Vagina (tissue), 2 donors: Measurements from ENCODE around the gene LRP3. TPM values are rescaled to one million over a fixed set of nuclear protein-coding genes. Genes with fewer than 3 reads are reported as not detected.

Experiments used
- DNase-seq, 2 donors: peaks; one replicate each; pipeline ENCODE4 v3.0.0-alpha.2; 2017; ENCODE audit errors: extremely low spot score in 2 of 2
- H3K27ac ChIP-seq: fragments of 200-600 bp; sonication (generic); one replicate; pipeline ENCODE4 v1.5.1; 2019
- H3K27me3 ChIP-seq: fragments of 200-600 bp; sonication (generic); one replicate; pipeline ENCODE4 v1.5.1; 2019
- H3K36me3 ChIP-seq, 2 donors: fragments of 200-600 bp; sonication (generic); one replicate each; pipeline ENCODE4 v1.5.1; 2017 to 2019
- H3K4me1 ChIP-seq: fragments of 200-600 bp; sonication (generic); one replicate; pipeline ENCODE4 v1.5.1; 2019
- H3K4me3 ChIP-seq, 2 donors: fragments of 200-600 bp; sonication (generic); 1 replicate in 1 of 2; 2 replicates in 1 of 2; pipeline ENCODE4 v1.5.1; 2016 to 2019
- H3K9me3 ChIP-seq: fragments of 200-600 bp; sonication (generic); one replicate; pipeline ENCODE4 v1.5.1; 2019
- POLR2A ChIP-seq, 2 donors: fragments of 450-650 bp; IDR thresholded peaks; one replicate each; pipeline ENCODE4 v1.6.1; 2017; ENCODE audit warnings: antibody characterized with exemption in 2 of 2, mild to moderate bottlenecking in 2 of 2, moderate library complexity in 2 of 2
- POLR2AphosphoS5 ChIP-seq, 2 donors: sonication (generic); formaldehyde crosslinking; IDR thresholded peaks; one replicate each; pipeline ENCODE4 v1.9.0; 2017; ENCODE audit warnings: antibody characterized with exemption in 2 of 2, mild to moderate bottlenecking in 2 of 2, low read depth in 1 of 2; ENCODE audit not compliant: insufficient read depth in 1 of 2
- intact Hi-C: fragments of 100-400 bp; cut with DNase I; formaldehyde crosslinking; loops from one replicate; pipeline ENCODE4 v1.15.1; 2023
- total RNA-seq: library from RNA; depleted of rRNA; stranded (reverse); fragments of >200 nt; gene quantifications from one replicate; pipeline ENCODE4 v1.2.3, GENCODE V29; 2016
- TF ChIP-seq, protein P1 (sequence below), 3 experiments: fragments of 450-650 bp in 2 of 3; fragments of 200-600 bp in 1 of 3; sonication (generic) in 1 of 3; IDR thresholded peaks; one replicate each; pipeline ENCODE4 v1.5.1; 2017 to 2019; ENCODE audit warnings: antibody characterized with exemption in 3 of 3, mild to moderate bottlenecking in 2 of 3, moderate library complexity in 2 of 3

The LRP3 gene
- total RNA-seq, 1 donor from 2014 or later = 20.6 TPM

DNA sequence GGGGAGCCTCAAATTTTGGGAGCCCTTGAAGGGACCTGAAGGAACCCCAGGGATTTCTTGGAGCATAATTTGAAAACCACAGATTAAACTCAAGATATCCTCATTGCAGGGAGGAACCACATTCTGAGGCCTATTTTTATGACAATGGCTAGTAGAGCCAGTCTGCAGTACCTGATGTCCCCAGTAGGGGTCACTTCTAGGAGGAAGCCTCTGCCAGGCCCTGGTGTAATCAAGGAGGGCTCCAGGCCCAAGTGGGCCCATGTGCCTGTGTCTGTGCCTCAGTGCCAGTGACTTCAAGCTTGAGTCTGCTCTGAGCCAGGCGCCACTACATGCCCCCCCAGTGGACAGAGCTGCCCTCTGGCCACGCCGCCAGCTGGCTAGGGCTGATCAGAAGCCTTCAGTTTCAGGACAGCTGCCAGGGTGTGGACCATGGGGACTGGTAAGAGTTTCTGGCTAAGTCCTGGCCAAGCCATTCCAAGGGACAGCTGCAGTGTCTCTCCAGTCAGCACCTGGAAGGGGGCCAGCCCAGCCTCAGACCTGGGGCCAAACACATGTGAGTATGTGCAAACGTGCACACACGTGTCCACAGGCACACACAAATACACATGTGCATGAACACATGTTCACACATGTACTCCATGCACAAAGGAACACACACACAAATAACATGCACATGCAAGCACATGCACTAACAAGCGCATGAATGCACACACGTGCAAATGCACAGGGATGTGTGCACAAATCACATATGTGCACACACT lies 52.0 kb downstream of the LRP3 start:
- no peak for DNase-seq
- peaks cover 11% of the 10 kb centered on the region for H3K4me1 ChIP-seq
- no peak overlapping the region for H3K4me3 ChIP-seq
- H3K9me3 ChIP-seq = no peaks in the 10 kb centered on the region
- intact Hi-C loops = no loop called here
- no peak for TF ChIP-seq POLR2A (IDR thresholded peaks at IDR 0.05)
- TF ChIP-seq, protein P1, sequence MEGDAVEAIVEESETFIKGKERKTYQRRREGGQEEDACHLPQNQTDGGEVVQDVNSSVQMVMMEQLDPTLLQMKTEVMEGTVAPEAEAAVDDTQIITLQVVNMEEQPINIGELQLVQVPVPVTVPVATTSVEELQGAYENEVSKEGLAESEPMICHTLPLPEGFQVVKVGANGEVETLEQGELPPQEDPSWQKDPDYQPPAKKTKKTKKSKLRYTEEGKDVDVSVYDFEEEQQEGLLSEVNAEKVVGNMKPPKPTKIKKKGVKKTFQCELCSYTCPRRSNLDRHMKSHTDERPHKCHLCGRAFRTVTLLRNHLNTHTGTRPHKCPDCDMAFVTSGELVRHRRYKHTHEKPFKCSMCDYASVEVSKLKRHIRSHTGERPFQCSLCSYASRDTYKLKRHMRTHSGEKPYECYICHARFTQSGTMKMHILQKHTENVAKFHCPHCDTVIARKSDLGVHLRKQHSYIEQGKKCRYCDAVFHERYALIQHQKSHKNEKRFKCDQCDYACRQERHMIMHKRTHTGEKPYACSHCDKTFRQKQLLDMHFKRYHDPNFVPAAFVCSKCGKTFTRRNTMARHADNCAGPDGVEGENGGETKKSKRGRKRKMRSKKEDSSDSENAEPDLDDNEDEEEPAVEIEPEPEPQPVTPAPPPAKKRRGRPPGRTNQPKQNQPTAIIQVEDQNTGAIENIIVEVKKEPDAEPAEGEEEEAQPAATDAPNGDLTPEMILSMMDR (IDR thresholded peaks at IDR 0.05) = peak in 2 of 3 experiments; percentile 18 to 29
- no peaks in the 10 kb centered on the region for H3K36me3 ChIP-seq
- H3K27me3 ChIP-seq = no peaks in the 10 kb centered on the region
- no peak overlapping the region for H3K27ac ChIP-seq

DNA sequence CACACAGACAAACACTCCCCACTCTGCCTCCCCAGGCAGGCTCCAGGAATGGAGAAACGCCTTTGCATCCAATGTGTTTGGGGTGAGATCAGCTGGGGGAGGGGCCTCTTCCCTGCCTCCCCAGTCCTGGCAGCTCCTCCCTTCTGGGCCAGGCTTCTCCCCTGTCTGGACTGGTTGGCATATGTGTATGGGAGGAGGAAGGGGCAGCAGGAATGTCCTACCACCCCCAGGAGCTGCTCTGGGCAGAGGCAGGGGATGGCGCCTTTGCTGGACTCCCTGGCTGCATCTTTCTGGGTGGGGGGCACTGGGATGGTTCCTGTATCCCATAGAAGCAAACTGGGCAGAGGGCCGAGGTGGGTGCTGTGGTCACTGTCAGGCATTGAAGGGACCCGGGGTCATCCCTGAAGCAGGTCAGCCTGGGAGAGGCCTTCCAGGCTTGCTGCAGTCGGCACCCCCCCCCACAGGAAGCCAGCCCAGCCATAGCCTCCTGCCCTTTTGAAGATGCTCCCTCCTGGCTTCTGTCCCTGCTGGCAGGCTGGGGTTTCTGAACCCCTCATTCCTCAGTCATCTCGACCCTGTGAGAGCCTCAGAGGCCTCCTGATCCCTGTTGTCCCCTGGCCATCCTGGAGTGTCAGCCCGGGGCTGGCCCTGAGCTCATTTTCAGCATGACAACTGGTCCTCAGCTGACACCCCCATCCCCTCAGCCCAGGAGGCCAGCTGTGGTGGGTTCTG lies 52.7 kb downstream of the LRP3 start:
- Histone ChIP-seq H3K4me3 (no peak overlapping the region), H3K4me1 (peaks cover 3% of the 10 kb centered on the region), H3K9me3 (no peaks in the 10 kb centered on the region), H3K36me3 (no peaks in the 10 kb centered on the region), H3K27me3 (no peaks in the 10 kb centered on the region), H3K27ac (no peak overlapping the region)
- intact Hi-C loops = no loop called here
- no peak for TF ChIP-seq POLR2A (IDR thresholded peaks at IDR 0.05)
- TF ChIP-seq POLR2AphosphoS5 (IDR thresholded peaks at IDR 0.05; ENCODE audit: insufficient read depth in 1 of 2, low read depth in 1 of 2) = no peak
- TF ChIP-seq, protein P1 (IDR thresholded peaks at IDR 0.05) = no peak
- no peak for DNase-seq

DNA sequence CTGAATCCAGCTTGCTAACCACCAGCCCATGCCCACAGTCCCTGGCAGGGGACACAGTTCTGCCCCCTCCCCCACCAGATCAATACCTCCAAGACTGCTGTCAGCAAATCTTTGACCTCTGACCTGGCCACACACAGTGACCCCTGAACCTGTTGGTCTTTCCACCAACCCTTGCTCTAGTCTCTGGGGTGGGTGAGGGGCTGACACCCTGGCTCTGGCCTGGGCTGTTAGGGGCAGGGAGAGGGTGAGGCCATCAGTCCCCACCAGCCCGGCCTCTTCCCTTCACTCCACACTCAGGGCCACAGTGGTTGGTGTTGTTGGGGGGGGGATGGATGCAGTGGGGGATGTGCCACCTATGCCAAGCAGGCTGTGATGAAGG lies 53.3 kb downstream of the LRP3 start:
- Histone ChIP-seq H3K27me3 (no peaks in the 10 kb centered on the region), H3K27ac (no peak overlapping the region), H3K4me3 (no peak overlapping the region), H3K9me3 (no peaks in the 10 kb centered on the region), H3K36me3 (no peaks in the 10 kb centered on the region), H3K4me1 (no peaks in the 10 kb centered on the region)
- TF ChIP-seq POLR2A (IDR thresholded peaks at IDR 0.05) = no peak
- TF ChIP-seq POLR2AphosphoS5 (IDR thresholded peaks at IDR 0.05; ENCODE audit: insufficient read depth in 1 of 2, low read depth in 1 of 2) = no peak
- TF ChIP-seq, protein P1 (IDR thresholded peaks at IDR 0.05) = no peak
- intact Hi-C loops = no loop called here
- DNase-seq = no peak

DNA sequence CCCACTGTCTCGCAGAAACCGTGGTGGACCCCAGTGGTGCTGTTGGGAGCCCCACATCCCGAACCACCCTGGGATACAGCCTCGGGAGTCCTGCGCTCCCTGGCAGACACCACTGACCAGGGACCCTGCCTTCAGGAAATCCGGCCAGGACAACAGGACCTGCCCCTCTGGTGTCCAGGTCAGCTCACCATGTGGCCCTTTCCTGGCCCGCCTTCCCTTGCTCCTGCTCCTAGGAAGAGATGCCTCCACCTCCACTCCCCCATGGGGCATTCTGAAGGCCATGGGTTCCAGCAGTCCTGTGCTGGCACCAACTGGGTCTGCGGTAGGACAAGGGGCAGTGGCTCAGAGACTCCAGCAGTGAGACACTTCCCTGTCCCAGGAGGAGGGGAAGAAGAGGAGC lies 54.0 kb downstream of the LRP3 start:
- H3K27ac ChIP-seq = no peak overlapping the region
- DNase-seq = no peak
- no peaks in the 10 kb centered on the region for H3K9me3 ChIP-seq
- intact Hi-C loops = no loop called here
- H3K27me3 ChIP-seq = no peaks in the 10 kb centered on the region
- H3K4me3 ChIP-seq = no peak overlapping the region
- no peaks in the 10 kb centered on the region for H3K4me1 ChIP-seq
- H3K36me3 ChIP-seq = no peaks in the 10 kb centered on the region
- TF ChIP-seq, protein P1 (IDR thresholded peaks at IDR 0.05) = no peak
- TF ChIP-seq POLR2A (IDR thresholded peaks at IDR 0.05) = no peak
- no peak for TF ChIP-seq POLR2AphosphoS5 (IDR thresholded peaks at IDR 0.05; ENCODE audit: insufficient read depth in 1 of 2, low read depth in 1 of 2)

DNA sequence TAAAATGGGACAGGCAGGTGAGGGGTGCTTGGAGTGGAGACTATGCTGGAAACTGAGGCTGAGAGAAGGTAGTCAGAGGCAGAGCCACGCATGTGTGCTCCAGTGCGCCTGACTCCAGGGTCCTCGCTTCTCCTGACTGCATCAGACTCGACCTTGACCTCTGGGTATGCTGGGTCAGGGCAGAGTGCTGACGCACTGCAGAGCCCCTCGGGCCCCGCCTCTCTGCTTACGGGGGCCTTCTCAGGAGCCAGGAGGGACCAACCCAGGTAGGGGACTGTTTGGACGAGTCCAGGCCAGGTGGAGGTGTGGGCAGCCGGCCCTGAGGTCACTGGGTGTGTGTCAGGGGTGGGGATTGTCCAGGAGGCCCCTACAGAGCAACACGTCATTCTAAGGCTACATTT lies 54.4 kb downstream of the LRP3 start:
- no peak overlapping the region for H3K27ac ChIP-seq
- no peak overlapping the region for H3K4me3 ChIP-seq
- TF ChIP-seq POLR2A (IDR thresholded peaks at IDR 0.05) = no peak
- TF ChIP-seq, protein P1 (IDR thresholded peaks at IDR 0.05) = no peak
- TF ChIP-seq POLR2AphosphoS5 (IDR thresholded peaks at IDR 0.05; ENCODE audit: insufficient read depth in 1 of 2, low read depth in 1 of 2) = no peak
- no peak for DNase-seq
- no peaks in the 10 kb centered on the region for H3K36me3 ChIP-seq
- no peaks in the 10 kb centered on the region for H3K27me3 ChIP-seq
- no peaks in the 10 kb centered on the region for H3K9me3 ChIP-seq
- intact Hi-C loops = no loop called here
- H3K4me1 ChIP-seq = no peaks in the 10 kb centered on the region
